Measurements from ENCODE around the gene SEMA4A.

SEMA4A gene

GRCh38 chr1:156154317-156154749 lies 948 bp downstream of the SEMA4A start:
- Histone ChIP-seq H3K36me3 (no peaks in the 10 kb centered on the region), H3K27ac (no peak overlapping the region), H3K9me3 (ENCODE audit: severe bottlenecking) (no peaks in the 10 kb centered on the region), H3K4me3 (ENCODE audit: low read depth, low read length) (no peak overlapping the region), H3K27me3 (ENCODE audit: insufficient read depth, low read depth, severe bottlenecking) (no peaks in the 10 kb centered on the region)
- DNase-seq: no peak
- TF ChIP-seq CTCF (IDR thresholded peaks at IDR 0.05; ENCODE audit: low read depth, low read length): no peak

GRCh38 chr1:156155756-156156510 lies 2.5 kb downstream of the SEMA4A start:
- Histone ChIP-seq H3K36me3 (no peaks in the 10 kb centered on the region), H3K27ac (no peak overlapping the region), H3K27me3 (ENCODE audit: insufficient read depth, low read depth, severe bottlenecking) (no peaks in the 10 kb centered on the region), H3K4me3 (ENCODE audit: low read depth, low read length) (no peak overlapping the region), H3K9me3 (ENCODE audit: severe bottlenecking) (no peaks in the 10 kb centered on the region)
- no peak for TF ChIP-seq CTCF (IDR thresholded peaks at IDR 0.05; ENCODE audit: low read depth, low read length)
- no peak for DNase-seq

GRCh38 chr1:156157506-156157905 lies 4.1 kb downstream of the SEMA4A start:
- no peaks in the 10 kb centered on the region for H3K27me3 ChIP-seq (ENCODE audit: insufficient read depth, low read depth, severe bottlenecking)
- H3K27ac ChIP-seq: no peak overlapping the region
- DNase-seq: no peak
- H3K36me3 ChIP-seq: no peaks in the 10 kb centered on the region
- TF ChIP-seq CTCF (IDR thresholded peaks at IDR 0.05; ENCODE audit: low read depth, low read length): no peak
- H3K4me3 ChIP-seq (ENCODE audit: low read depth, low read length): no peak overlapping the region
- H3K9me3 ChIP-seq (ENCODE audit: severe bottlenecking): no peaks in the 10 kb centered on the region

GRCh38 chr1:156157966-156158365 lies 4.6 kb downstream of the SEMA4A start:
- DNase-seq: no peak
- TF ChIP-seq CTCF (IDR thresholded peaks at IDR 0.05; ENCODE audit: low read depth, low read length): no peak
- no peaks in the 10 kb centered on the region for H3K36me3 ChIP-seq

GRCh38 chr1:156160000-156160742 lies 6.8 kb downstream of the SEMA4A start:
- Histone ChIP-seq H3K36me3 (no peaks in the 10 kb centered on the region), H3K4me3 (ENCODE audit: low read depth, low read length) (peak overlapping the region; percentile 47), H3K27me3 (ENCODE audit: insufficient read depth, low read depth, severe bottlenecking) (no peaks in the 10 kb centered on the region), H3K9me3 (ENCODE audit: severe bottlenecking) (no peaks in the 10 kb centered on the region), H3K27ac (peak overlapping the region; percentile 76)
- DNase-seq: no peak
- no peak for TF ChIP-seq CTCF (IDR thresholded peaks at IDR 0.05; ENCODE audit: low read depth, low read length)

More at GRCh38 chr1:156157966-156158365, 4.6 kb downstream of the SEMA4A start:
- no peaks in the 10 kb centered on the region for H3K9me3 ChIP-seq (ENCODE audit: severe bottlenecking)
- H3K27me3 ChIP-seq (ENCODE audit: insufficient read depth, low read depth, severe bottlenecking): no peaks in the 10 kb centered on the region
- H3K4me3 ChIP-seq (ENCODE audit: low read depth, low read length): no peak overlapping the region
- no peak overlapping the region for H3K27ac ChIP-seq
